GM21737 (cell line): ENCODE results near the gene KIF5A.

ENCODE experiments used
- ATAC-seq: cut with Tn5 transposase; IDR thresholded peaks from one replicate; pipeline ENCODE4 v1.9.1; 2021; ENCODE audit warnings: mild to moderate bottlenecking, moderate library complexity; ENCODE audit not compliant: unreplicated experiment

The KIF5A gene

DNA sequence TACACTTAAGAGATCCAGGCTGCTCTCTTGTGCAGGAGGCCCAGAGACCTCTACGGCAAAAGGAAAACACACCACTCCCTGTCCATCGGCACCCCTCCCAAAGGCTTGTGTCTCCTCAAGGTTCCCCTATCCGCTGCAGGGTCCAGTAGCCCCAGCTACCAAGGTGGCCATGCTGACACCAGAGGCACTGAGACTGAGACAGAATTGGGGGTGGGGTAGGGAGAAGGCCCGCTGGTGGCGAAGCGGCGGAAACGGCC, 30.1 kb upstream of the KIF5A start:
- ATAC-seq: peak; percentile 1

DNA sequence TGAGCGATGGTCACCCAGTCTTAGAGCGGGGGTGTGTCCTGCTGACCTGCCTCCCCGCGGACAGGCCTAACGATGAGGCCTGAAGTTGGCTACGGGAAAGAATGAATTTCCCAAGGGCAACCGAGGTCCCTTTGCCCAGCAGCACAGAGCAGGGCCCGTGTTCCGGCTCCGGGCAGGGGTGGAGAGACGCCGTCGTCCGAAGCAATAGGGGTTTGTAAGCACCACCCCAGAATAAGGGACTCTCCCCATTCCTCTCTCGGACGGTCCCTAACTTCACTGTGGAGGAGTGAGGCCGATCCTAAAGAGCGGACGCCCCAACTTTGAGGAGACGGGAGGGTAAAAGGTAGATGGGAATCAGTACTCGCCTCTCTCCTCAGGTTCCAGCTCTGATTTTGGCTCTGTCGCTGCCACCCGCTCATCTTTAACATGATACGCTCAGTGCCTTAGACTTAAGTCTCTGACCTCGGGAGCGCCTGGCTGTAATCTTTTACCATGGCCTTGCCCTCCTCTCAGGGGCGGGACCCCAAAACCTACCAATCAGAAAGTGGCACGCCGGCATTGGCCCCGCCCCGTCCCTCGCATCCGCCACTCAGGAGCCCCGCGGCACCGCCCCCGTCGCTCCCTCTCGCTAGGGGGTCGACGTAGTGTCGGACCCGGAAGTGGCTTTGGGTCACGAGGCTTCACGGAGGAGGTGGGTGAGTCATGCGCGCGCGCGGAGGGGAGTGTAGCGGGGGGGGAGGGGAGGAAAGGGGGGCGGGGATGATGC, 29.6 kb upstream of the KIF5A start, which contains the start of gene DDIT3:
DDIT3 (minus strand) TSS at position 462 of the 766 bp plus-strand sequence. CDS start 3,108 bp downstream, outside the sequence.
- peak; percentile 52 for ATAC-seq

- ATAC-seq: no peak
These were observed 28.3 kb upstream of the KIF5A start for GRCh38 chr12:57521525-57522010.

GRCh38 chr12:57522011-57522886, 27.6 kb upstream of the KIF5A start, which contains the start of gene MBD6:
Gene MBD6 (plus strand): TSS chr12:57522824. CDS start chr12:57524304, 1,480 bp downstream.
- peak; percentile 33 for ATAC-seq

DNA sequence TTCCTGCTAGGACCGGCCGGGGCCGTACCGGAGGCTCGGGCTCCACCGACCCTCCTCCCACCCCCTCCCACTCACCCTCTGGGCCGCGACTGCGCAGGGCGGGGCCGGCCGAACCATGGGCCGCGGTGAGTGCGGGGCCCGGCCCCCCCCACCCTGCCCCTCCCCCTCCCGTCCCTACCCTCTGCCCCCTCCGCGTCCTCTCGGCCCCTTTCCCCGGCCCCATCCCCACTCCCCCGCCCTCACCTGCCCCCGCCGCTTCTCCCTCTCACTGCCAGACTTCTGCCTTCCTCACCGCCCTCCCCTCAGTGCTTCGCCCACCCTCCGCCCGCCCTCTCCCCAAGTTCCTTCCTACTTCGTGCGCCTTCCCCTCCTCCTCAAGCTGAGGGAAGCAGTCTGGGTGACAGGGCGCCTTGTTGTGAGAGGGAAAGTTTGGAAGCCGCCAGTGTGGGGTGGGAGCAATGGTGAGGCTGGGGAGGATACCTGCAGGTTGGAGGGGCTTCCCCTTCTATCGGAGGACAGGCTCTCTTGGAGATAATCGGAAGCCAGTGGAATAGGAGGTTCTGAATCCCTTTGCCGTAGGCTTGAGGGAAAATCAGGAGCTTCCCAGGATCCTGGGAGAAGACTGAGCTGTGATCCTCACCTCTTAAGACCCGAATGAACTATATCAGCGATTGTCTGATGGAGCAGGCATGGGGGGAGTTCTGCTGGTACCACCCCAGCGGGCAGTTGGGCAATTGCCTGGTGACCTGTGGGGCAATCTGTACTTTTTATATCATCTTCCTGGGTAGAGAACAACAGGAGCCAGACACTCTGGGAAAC, 26.7 kb upstream of the KIF5A start:
- ATAC-seq: no peak

DNA sequence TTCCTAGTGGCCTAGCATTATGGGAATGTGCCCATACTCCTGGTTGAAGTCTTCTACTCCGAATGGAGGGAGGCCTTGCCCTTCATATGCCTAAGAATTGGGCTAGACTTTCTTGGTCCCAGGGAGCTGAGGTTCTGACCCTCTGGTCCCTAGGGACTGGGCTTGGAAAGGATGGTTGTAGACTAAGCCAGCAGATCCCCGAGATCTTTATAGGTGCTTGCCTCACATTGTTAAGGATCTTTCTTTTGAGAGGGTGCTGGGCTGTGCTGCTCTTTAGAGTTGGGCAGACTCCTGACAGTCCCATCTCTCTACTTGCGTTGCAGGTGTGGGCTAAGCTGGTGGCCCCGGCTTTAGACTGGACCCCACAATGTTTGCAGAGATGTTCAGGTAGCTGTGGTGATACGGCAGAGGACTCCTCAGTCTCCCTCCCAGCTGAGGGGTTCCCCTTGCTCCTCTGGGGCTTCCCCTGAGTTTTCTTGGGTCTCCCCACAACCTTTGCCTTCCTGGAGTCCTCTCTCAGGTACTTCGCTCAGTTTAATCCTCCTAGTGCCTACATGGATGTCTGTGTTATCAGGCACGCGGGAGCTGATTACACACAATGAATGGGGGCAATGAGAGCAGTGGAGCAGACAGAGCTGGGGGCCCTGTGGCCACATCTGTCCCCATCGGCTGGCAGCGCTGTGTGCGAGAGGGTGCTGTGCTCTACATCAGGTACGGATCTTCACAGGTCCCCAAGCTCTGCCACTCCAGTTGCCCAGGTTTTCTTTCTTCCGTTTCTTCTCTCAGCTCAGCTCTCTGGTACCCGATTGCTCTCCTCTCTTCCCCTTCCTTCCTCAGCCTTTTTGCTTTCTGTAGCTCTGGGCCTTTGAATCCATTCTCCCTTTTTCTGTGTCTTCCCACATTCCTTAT, 25.9 kb upstream of the KIF5A start:
- no peak for ATAC-seq

DNA sequence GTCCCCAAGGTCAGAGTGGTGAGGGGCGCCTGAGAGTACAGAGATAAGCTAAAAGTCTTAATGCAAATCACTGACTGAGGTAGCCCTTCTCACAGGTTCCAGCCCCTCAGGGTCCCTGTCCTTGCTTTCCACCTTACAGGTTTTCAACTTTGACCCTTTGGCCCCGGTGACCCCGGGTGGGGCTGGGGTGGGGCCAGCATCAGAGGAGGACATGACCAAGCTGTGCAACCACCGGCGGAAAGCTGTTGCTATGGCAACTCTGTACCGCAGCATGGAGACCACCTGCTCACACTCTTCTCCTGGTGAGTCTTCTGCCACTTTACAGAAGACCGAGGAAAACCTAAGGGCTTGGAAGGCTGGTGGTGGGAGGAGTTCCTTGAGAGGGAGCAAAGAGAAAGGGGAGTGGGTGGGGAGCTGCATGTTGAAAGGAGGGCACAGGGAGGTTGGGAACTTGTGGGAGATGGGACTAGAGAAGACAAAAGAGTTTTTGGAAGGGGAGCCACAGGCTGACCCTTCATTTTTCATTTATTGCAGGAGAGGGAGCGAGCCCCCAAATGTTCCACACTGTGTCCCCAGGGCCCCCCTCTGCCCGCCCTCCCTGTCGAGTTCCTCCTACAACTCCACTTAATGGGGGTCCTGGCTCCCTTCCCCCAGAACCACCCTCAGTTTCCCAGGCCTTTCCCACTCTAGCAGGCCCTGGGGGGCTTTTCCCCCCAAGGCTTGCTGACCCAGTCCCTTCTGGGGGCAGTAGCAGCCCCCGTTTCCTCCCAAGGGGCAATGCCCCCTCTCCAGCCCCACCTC, 24.8 kb upstream of the KIF5A start:
- ATAC-seq: no peak

DNA sequence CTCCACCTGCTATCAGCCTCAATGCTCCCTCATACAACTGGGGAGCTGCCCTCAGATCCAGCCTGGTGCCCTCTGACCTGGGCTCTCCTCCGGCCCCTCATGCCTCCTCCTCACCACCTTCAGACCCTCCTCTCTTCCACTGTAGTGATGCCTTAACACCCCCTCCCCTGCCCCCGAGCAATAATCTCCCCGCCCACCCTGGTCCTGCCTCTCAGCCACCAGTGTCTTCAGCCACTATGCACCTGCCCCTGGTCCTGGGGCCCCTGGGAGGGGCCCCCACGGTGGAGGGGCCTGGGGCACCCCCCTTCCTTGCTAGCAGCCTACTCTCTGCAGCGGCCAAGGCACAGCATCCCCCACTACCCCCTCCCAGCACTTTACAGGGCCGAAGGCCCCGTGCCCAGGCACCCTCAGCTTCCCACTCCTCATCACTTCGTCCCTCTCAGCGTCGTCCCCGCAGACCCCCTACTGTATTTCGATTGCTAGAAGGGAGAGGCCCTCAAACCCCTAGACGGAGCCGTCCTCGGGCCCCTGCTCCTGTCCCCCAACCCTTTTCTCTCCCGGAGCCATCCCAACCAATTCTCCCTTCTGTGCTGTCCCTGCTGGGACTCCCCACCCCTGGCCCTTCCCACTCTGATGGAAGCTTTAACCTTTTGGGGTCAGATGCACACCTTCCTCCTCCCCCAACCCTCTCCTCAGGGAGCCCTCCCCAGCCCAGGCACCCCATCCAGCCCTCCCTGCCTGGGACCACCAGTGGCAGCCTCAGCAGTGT, 24.0 kb upstream of the KIF5A start:
- ATAC-seq: no peak

DNA sequence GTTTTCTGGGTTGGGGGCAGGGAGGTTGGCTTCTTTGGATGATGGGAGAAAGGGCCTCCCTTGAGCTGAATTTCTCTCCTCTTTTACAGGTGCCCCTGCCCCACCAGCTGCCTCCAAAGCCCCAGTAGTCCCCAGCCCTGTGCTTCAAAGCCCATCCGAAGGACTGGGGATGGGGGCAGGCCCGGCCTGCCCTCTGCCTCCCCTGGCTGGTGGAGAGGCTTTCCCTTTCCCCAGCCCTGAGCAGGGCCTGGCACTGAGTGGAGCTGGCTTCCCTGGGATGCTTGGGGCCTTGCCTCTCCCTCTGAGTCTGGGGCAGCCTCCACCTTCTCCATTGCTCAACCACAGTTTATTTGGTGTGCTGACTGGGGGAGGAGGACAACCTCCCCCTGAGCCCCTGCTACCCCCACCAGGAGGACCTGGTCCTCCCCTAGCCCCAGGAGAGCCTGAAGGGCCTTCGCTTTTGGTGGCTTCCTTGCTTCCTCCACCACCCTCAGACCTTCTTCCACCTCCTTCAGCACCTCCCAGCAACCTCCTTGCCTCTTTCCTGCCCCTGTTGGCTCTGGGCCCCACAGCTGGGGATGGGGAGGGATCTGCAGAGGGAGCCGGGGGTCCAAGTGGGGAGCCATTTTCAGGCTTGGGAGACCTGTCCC, 23.2 kb upstream of the KIF5A start:
- no peak for ATAC-seq

- ATAC-seq: no peak
These were observed 22.7 kb upstream of the KIF5A start for GRCh38 chr12:57527184-57527583.

- no peak for ATAC-seq
These were observed 21.7 kb upstream of the KIF5A start for GRCh38 chr12:57528176-57528575.

DNA sequence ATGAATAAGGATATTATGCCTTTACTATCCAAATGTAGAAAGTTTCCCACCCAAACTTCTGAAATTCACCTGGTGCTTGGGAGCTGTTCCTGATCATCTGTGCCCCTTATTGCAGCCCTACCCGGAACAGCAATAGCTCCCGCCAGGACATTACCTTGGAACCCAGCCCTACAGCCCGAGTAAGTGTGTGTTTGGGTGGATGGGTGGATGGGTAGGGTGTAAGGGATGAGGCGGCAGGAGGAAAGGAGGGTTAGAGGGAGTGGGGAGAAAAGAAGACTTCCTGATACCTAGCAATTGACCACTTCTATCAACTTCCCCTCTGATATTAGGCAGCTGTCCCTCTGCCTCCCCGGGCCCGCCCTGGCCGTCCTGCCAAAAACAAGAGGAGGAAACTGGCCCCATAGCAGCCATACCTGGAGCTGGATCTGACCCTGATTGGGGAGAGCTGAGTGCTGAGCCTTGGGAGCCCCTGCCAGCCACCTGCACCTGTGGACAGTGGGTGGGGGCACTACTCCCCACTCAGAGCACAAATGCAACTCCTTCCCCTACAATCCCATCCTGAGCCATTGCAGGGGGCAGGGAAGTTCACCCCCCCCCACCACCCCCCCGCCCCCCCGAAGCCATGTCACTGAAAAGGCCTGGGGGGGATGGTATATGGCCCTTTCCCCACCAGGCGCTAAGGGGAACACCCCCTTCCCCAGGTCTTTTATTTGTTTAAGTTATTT, 20.9 kb upstream of the KIF5A start:
- no peak for ATAC-seq

DNA sequence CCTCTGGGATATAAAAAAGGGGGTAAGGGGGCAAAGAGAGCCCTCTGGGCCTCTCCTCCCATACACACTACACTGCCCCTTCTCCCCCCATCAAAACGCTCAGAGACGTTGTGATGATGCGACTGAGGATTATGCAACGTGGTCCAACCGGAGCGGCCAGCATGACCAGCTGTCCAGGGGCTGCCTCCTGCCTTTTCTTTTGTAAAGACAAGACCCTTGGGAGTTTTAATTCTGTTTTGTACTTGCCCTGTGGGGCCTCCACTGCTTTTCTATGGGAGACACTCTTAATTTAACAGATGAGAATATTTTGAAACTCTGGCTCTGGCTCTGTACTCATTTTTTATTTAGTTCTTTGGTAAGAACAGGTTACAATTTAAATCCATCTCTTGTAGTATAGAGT, 20.0 kb upstream of the KIF5A start:
- no peak for ATAC-seq

GRCh38 chr12:57530396-57531142, 19.3 kb upstream of the KIF5A start:
- no peak for ATAC-seq

DNA sequence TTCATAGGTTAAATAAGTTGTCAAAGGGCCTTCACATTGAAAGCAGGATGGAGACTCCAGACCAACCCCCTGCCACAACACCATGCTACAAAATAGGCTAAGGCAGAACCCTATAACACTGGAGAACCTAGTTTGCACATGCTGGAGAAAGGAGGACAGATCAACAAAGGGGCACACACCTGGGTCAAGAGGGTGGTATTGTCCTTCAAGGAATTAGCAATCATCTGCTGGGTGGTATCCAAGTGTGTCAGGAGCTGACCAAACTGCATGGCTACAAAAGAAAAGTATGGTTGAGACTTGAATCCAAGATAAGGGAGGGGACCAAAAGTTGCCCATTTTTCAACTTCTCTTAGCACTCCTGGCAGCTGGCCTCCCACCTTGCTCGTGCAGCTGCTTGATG, 18.0 kb upstream of the KIF5A start:
- ATAC-seq: no peak

DNA sequence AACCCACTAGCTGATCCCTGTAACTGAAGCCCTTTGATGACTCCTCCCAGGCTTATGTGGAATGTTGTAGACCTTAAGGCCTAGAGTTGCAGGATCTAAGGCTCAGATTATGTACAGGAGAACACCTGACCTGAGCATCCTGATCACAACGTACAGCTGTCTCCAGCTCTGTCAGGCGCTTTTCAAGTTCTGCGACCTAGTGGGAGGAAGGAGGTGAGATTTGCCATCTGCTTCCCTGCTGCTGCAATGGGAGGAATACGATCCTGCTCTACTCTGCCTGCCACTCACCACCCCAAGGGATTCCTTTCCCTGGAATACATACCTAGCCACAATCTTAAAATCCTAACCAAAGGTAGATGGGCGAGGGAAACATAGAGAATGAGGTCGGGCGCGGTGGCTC, 16.7 kb upstream of the KIF5A start:
- no peak for ATAC-seq

- ATAC-seq: no peak
These were observed 15.6 kb upstream of the KIF5A start for GRCh38 chr12:57534250-57534649.
